GM18511 (cell line): ENCODE measurements around the gene TMC8.

Source experiments
- ATAC-seq: cut with Tn5 transposase; IDR thresholded peaks from one replicate; pipeline ENCODE4 v1.9.1; 2021; ENCODE audit warnings: mild to moderate bottlenecking, moderate library complexity; ENCODE audit not compliant: unreplicated experiment

Gene TMC8

DNA sequence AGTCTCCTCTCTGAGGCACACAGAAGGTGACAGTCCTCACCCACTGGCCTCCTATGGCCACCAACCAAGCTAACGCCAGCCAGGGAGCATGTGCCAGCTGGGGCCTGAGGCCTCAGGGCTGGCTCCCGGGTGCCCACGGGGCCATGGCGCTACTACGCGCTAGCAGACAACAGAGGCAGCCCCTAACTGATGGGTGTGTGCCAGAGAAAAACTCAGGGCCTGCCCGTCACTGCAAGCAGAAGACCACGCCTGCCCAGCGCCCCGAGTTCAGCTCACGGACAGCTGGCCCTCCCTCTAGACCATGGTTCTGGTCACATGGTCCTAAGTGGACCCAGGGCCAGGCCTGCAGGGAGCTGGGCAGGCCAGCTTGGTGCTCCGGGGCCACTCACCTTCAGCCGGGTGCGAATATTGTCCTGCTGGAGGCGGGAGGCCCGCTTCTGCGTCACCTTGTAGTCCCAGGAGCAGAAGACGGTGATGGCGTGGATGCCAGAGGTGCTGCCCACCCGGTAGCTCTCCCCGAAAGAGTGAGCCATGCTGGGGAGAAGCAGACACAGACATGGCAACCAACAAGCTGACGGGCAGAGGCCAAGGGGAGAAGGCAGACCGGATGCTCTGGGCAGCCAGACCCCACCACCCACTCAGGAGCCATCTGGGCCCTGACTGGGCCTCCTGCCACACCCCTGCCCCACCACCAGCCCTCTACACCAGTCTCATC is 8.2 kb upstream of the TMC8 start:
- no peak for ATAC-seq

DNA sequence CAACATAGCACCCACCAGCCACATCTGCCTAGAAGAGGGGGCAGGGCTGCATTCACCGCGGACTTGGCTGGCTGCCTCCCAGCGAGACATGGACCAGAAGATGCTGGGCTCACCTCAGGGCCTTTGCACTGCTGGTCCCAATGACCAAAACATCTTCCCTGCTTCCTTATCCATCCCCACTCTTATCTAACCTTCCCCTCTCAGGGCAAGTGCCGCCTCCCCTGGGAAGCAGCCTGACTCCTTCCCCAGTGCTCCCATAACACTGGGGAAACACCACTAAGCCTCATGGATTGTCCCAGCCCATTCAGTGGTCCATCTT is 7.7 kb upstream of the TMC8 start:
- ATAC-seq: no peak

DNA sequence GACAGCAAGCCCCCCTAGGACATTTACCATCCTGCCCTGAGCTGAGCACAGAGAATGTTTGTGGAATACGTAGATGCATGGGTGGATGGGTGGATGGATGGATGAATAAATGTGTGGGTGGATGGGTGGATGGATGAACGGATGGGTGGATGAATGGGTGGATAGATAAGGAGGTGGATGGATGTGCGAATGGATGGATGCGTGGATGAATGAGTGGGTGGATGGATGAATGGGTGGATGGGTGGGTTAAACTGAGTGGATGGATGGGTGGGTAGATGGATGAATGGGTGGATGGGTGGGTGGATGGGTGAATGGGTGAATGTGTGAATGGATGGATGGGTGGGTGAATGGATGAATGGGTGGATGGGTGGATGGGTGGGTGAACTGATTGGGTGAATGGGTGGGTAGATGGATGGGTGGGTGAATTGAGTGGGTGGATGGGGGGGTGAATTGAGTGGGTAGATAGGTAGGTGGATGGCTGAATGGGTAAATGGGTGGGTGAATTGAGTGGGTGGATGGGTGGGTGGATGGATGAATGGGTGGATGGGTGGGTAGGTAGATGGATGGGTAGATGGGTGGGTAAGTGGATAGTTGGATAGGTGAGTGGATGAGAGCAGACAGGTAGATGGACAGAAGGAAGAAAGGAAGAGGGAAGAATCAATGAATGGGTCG is 7.2 kb upstream of the TMC8 start:
- no peak for ATAC-seq

- no peak for ATAC-seq
Measured at GRCh38 chr17:78124081-78124835, 6.3 kb upstream of the TMC8 start.

DNA sequence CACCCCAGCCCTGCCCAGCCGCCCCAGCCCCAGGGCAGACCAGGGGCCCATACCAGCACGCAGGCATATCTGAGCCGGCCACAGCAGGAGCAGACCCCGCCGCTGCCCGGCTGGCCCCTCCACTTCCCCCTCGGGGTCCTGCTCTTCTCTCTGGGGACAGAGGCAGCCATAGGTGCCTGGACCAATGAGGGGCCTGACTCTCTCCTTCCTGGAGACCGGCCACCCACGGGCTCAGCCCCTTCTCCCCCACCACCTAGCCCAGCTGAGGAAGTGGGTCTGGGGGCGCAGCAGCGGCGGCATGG is 5.8 kb upstream of the TMC8 start:
- ATAC-seq: no peak

- ATAC-seq: no peak
Measured at GRCh38 chr17:78125138-78125913, 5.2 kb upstream of the TMC8 start.

GRCh38 chr17:78125976-78126894 is 4.3 kb upstream of the TMC8 start:
- no peak for ATAC-seq

DNA sequence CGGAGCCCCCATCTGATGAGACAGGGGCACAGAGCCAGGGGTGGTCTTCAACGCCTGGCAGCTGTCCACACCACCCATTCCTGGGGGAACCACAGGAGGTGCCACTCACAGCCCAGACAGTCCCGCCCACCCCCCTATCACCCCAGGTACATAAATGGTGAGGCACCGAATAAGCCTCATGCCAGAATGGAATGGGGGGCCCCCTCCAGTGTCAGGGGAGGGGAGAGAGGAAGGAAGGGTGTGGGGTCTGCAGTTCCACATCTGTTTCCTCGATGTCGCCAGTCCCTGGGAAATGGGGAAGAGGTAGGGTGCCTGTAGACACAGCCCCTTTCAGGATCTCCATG is 3.7 kb upstream of the TMC8 start:
- no peak for ATAC-seq

DNA sequence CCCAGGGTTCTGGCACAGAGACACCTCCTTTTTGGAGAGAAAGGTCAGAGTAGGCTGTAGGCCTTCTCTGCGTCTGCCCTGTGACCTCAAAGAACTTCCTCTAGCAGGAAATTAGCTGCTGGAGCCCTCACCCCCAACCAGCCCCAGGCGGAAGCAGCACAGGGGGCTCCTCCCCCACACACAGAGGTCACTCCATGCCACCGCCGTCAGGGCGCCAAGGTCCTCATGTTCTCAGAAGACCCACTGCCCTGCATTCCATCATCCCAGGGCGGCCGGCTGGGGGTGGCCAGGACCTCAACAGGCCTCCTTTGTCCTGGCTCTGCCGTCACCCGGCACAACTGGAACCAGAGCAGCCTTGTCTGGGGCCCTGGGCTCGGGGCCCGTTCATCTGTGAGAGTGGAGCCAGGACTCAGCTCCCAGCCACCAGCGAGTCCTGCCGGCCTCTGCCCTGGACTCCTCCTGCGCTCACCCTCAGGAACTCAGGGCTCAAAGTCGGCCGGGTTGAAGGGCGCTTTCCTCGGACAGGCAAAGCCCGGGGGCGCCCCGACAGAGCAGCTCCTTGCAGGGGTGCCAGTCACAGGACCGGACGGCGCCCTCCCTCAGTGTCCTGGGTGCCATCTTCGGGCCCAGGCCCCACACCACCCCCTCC is 3.2 kb upstream of the TMC8 start:
- no peak for ATAC-seq

GRCh38 chr17:78127888-78128550 is 2.6 kb upstream of the TMC8 start:
- no peak for ATAC-seq

DNA sequence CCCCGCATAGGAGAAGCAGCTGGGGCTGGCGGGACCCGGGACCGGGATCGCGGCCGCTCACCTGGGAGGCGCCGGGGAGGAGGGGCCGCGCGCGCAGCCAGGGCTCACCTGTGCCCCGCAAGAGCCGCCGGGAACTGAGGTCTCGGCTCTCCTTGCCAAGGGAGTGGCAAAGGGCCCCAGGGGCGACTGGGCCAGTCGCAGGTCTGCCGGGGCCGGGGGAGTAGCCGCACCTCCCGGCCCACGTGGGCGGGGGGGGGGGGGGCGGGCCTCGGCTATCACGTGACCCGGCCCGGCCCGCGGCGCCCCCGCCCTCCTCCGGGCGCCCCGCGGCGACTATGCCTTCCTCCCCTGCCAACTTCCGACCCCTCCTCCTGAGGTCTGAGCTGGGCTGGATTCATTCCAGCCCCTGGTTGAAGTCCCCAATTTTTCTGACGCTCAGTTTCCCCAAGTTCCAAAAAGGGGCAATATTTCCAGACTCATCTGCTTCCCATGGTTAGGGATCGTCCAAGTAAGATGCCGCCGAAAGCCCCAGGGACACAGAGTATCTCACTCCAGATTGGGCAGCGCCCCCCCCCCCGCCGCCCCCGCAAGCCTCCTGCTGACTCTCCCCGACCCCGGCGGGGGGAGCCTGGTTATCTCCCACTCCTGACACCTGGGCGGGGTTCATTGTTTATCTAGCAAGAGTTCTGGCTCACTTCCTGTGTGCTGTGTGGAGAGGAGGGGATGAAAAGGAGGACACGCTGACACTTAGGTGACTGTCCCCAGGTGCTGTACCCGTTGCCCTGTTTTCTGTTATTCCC is 1.8 kb upstream of the TMC8 start, which contains the start of gene TMC6:
TMC6 (minus strand) TSS at position 205 of the 800 bp plus-strand sequence. CDS start 1,923 bp downstream, outside the sequence.
- ATAC-seq: peak; percentile 17

DNA sequence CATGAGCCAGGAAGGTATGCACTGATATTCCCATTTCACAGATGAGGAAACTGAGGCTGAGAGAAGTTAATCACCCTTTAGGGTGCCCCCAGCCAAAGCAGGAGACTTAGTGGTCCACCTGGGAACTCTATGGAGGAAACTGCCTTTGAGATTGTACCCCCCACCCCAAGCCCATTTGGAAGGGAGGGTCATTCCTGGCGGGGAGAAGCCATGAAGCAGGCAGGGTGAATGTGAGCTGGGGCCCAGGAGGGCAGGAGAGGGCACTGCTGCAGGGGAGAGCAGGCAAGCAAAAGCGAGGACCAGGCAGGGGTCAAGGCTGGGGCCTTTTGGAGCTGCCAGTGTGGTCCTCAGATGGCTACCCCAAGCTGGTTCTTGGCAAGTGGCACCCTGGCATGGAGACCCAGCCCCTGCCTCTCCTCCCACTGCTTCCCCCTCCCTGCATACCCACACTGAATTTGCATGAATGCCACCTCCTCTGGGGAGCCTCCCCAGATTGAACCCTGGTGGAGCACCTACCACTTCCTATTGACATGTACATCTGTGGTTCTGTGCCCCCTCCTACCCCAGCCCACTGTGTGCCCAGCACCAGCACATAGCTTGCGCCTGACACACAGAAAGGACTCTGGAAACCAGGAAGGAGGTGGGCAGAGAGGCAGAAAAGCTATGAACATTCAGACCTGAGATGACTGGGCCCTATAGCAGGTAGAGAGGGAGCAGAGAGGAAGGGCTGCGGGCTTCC is 1.1 kb upstream of the TMC8 start:
- no peak for ATAC-seq

DNA sequence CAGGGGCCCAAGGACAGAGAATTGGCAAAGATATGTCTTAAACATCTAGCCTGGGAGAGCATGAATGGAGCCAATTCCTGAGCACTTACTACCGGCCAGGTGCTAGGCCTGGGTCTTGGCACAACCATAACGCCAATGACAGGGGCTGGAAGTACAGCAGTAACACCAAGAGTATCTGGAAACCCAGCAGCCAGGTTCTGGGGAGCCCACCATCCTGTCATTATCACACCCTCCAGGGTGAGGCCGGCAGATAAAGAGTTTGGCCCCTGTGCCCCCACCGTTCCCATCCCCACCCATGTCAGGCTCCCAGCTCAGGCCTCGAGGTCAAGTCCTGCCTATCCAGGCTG is 508 bp upstream of the TMC8 start:
- ATAC-seq: no peak

DNA sequence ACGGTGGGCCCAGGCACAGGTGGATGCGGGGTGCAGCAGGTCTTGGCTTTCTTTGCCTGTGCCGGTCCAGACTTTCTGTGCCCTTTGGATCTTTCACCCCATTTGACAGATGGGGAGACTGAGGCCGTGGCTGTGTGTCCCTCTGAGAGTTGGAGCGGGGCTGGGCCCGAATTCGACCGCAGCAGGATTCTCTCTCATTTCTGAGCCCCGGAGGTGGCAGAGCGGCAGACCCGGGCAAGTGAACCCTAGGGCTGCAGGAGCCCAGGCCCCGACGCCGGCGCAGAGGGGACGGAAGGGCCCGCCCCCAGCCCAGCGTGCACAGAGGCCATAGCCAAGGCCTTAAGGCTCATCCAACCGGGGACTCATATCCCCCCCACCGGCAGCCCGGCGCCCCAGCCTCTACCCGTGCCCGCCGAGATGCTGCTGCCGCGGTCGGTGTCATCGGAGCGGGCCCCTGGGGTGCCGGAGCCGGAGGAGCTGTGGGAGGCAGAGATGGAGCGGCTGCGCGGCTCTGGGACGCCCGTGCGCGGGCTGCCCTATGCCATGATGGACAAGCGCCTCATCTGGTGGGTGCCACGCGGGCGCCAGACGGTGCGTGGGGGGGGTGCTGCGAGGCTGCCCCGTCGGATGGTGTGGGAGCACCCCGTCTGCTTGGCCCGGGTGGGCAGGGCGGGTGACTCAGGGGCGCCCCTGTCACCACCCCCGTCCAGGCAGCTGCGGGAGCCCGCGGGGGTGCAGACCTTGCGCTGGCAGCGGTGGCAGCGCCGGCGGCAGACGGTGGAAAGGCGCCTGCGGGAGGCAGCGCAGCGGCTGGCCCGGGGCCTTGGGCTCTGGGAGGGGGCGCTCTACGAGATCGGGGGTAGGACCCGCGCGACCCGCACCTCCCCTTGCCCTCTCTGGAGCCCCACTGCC is 857 bp downstream of the TMC8 start:
- ATAC-seq: no peak

- ATAC-seq: peak; percentile 27
Measured at GRCh38 chr17:78132084-78132676, 1.6 kb downstream of the TMC8 start.

DNA sequence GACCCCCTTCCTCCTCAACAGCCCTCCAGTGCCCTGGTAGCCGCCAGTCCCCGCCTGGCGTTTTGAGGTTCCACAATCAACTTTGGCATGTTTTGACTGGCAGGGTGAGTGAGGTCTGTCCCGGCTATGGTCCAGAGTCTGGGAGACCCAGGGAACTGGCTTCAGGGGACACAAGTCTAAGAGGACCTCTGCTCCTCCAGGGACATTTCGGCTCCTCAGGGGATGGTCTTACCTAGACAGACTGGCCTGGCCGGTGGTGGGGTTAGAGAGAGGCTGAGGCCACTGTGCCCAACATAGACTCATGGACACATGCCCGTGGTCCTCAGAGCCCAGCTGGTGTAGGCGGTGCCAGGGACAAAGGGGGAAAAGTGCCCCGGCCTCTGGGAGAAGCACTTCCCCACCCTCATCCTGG is 2.2 kb downstream of the TMC8 start:
- ATAC-seq: no peak
